Stomach (tissue), 9 donors: ENCODE measurements around the gene SORCS2. TPM values are rescaled to one million over a fixed set of nuclear protein-coding genes. Genes with fewer than 3 reads are reported as not detected.

Experiments used
- DNase-seq, 2 donors: peaks; one replicate each; pipeline versions ENCODE4 v3.0.0 to v3.0.0-alpha.2; 2013 to 2019
- H3K27ac ChIP-seq, 5 donors: fragments of 200-600 bp in 4 of 5; sonication (generic) in 4 of 5; one replicate each; pipeline ENCODE4 v1.5.1; 2013 to 2019; ENCODE audit warnings: mild to moderate bottlenecking in 1 of 5, moderate library complexity in 1 of 5
- H3K27me3 ChIP-seq, 3 donors: fragments of 200-600 bp; sonication (generic); one replicate each; pipeline ENCODE4 v1.5.1; 2017 to 2019; ENCODE audit warnings: mixed run types in 1 of 3
- H3K36me3 ChIP-seq, 4 donors: fragments of 200-600 bp; sonication (generic); 1 replicate in 3 of 4; 2 replicates in 1 of 4; pipeline ENCODE4 v1.5.1; 2016 to 2019
- H3K4me1 ChIP-seq, 4 donors: fragments of 200-600 bp; sonication (generic); one replicate each; pipeline ENCODE4 v1.5.1; 2016 to 2019
- H3K4me3 ChIP-seq, 4 donors: fragments of 200-600 bp; sonication (generic) in 3 of 4; one replicate each; pipeline ENCODE4 v1.5.1; 2016 to 2019; ENCODE audit warnings: mild to moderate bottlenecking in 1 of 4
- H3K9me3 ChIP-seq, 4 donors: fragments of 200-600 bp; sonication (generic); one replicate each; pipeline ENCODE4 v1.5.1; 2016 to 2019
- CTCF ChIP-seq, 7 experiments: fragments of 450-650 bp in 4 of 7; fragments of 200-600 bp in 3 of 7; sonication (generic) in 3 of 7; IDR thresholded peaks; one replicate each; pipeline ENCODE4 v1.5.1; 2016 to 2019; ENCODE audit warnings: antibody characterized with exemption in 7 of 7, control low read depth in 2 of 7, mild to moderate bottlenecking in 1 of 7
- EP300 ChIP-seq: sonication (generic); formaldehyde crosslinking; IDR thresholded peaks from one replicate; pipeline ENCODE4 v1.6.1; 2017; ENCODE audit warnings: antibody characterized with exemption
- POLR2A ChIP-seq, 4 donors: fragments of 450-650 bp; IDR thresholded peaks; one replicate each; pipeline ENCODE4 v1.6.1; 2016; ENCODE audit warnings: antibody characterized with exemption in 4 of 4, control low read depth in 2 of 4, mild to moderate bottlenecking in 1 of 4, moderate library complexity in 1 of 4
- POLR2AphosphoS5 ChIP-seq, 3 donors: sonication (generic); formaldehyde crosslinking; IDR thresholded peaks; one replicate each; pipeline ENCODE4 v1.6.1; 2016; ENCODE audit warnings: antibody characterized with exemption in 3 of 3
- WGBS, 5 donors: extraction: QIAGEN DNeasy Blood & Tissue Kit in 3 of 5; methylation state at CpG; one replicate each; pipeline versions ENCODE4 v1.1.5 to v1.1.7; 2013 to 2018; 5-methylcytosine and 5-hydroxymethylcytosine counted together
- intact Hi-C: fragments of 100-400 bp; cut with DNase I; formaldehyde crosslinking; loops from one replicate; pipeline ENCODE4 v1.15.1; 2023; ENCODE audit warnings: low total_unique reads
- polyA plus RNA-seq, 3 donors: library from polyadenylated mRNA; stranded (reverse); fragments of 200-250 nt; gene quantifications; one replicate each; pipeline ENCODE4 v1.2.3, GENCODE V29; 2013
- total RNA-seq, 5 donors: library from RNA; depleted of rRNA; stranded (reverse); fragments of >200 nt; gene quantifications; one replicate each; pipeline versions ENCODE4 v1.1.0 to v1.2.3, GENCODE V29; 2014 to 2016
- donor health status: healthy with polysubstance abuse.
- donor health status: Bipolar disorder and iron deficiency.
- donor health status: healthy.

SORCS2 gene
- total and polyA plus RNA-seq, 8 donors = under 0.01 to 13.0 (median 0.50) TPM; not detected in 1

GRCh38 chr4:7172946-7173345, 19.4 kb upstream of the SORCS2 start:
- 87 to 92% (median 89%) methylated on average over 12 to 13 of the region's 13 CpGs for WGBS, 5 donors
- H3K27ac ChIP-seq = no peak overlapping the region
- no peak overlapping the region for H3K4me3 ChIP-seq
- no peaks in the 10 kb centered on the region for H3K36me3 ChIP-seq
- no peaks in the 10 kb centered on the region for H3K27me3 ChIP-seq
- no peak for TF ChIP-seq CTCF (IDR thresholded peaks at IDR 0.05)
- TF ChIP-seq POLR2A (IDR thresholded peaks at IDR 0.05) = no peak
- no peaks in the 10 kb centered on the region for H3K9me3 ChIP-seq
- intact Hi-C loops = no loop called here
- no peaks in the 10 kb centered on the region for H3K4me1 ChIP-seq
- no peak for DNase-seq

- no peak for TF ChIP-seq POLR2A (IDR thresholded peaks at IDR 0.05)
- no peak for TF ChIP-seq POLR2AphosphoS5 (IDR thresholded peaks at IDR 0.05)
These were observed 18.4 kb upstream of the SORCS2 start for GRCh38 chr4:7173841-7174449.

DNA sequence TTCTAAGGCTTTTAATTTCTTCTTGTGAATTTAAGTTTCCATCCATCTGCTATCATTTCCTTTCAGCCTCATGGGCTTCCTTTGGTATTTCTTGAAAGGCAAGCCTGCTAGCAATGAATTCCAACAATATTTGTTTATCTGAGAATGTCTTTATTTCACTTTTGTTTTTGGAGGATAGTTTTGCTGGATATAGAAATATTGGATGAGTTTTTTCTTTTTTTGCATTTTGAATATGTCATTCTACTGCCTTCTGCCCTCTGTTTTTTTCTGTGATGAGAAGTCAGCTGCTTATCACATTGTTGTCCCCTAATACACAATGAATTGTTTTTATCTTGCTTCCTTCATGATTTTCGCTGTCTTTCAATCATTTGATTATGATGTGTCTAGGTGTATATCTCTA, 13.2 kb upstream of the SORCS2 start:
- no peak overlapping the region for H3K27ac ChIP-seq
- WGBS, 5 donors = 86 to 94% (median 92%) methylated on average over 1 of the region's 1 CpG
- no peaks in the 10 kb centered on the region for H3K27me3 ChIP-seq
- H3K9me3 ChIP-seq = peaks cover 5 to 16% (median 10%) of the 10 kb centered on the region in 4 donors
- no peaks in the 10 kb centered on the region for H3K4me1 ChIP-seq
- TF ChIP-seq EP300 (no peak), POLR2A (IDR thresholded peaks at IDR 0.05) (no peak), POLR2AphosphoS5 (IDR thresholded peaks at IDR 0.05) (no peak), CTCF (IDR thresholded peaks at IDR 0.05) (no peak)
- H3K4me3 ChIP-seq = no peak overlapping the region
- no peaks in the 10 kb centered on the region for H3K36me3 ChIP-seq
- no peak for DNase-seq
- intact Hi-C loops = no loop called here

More at GRCh38 chr4:7173841-7174449, 18.4 kb upstream of the SORCS2 start:
- H3K4me1 ChIP-seq = no peaks in the 10 kb centered on the region
- no peaks in the 10 kb centered on the region for H3K36me3 ChIP-seq
- intact Hi-C loops = no loop called here
- H3K27ac ChIP-seq = no peak overlapping the region
- 61 to 86% (median 72%) methylated on average over 9 of the region's 9 CpGs for WGBS, 5 donors
- no peaks in the 10 kb centered on the region for H3K27me3 ChIP-seq
- H3K4me3 ChIP-seq = no peak overlapping the region
- DNase-seq = no peak
- peaks cover 0 to 3% (median under 1%) of the 10 kb centered on the region in 4 donors for H3K9me3 ChIP-seq

DNA sequence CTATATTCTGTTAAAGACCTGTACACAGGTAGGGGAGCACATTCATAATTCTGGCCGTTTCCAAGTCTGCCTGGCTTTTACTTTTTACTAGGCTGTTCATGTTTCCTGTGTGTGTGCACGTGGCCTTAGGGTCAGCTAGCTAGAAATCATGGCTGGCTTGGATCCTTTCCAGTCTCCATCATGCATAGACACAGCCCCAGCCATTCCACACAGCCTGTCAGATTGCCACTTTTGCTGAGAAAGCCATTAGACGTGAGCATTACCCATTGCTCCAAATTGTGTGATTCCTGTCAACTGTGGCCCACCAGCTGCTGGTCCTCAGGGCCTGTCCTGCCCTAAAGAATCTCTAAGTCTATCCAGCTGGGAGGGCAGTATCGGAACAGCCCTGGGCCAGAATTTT, 11.4 kb upstream of the SORCS2 start:
- Histone ChIP-seq H3K4me1 (no peaks in the 10 kb centered on the region), H3K36me3 (no peaks in the 10 kb centered on the region), H3K4me3 (no peak overlapping the region), H3K9me3 (peaks cover 5 to 16% (median 10%) of the 10 kb centered on the region in 4 donors), H3K27me3 (peaks cover 0 to 6% (median 0%) of the 10 kb centered on the region in 3 donors), H3K27ac (no peak overlapping the region)
- intact Hi-C loops = no loop called here
- 58 to 72% (median 61%) methylated on average over 4 of the region's 4 CpGs for WGBS, 5 donors
- TF ChIP-seq POLR2AphosphoS5 (IDR thresholded peaks at IDR 0.05) (no peak), CTCF (IDR thresholded peaks at IDR 0.05) (no peak), EP300 (no peak), POLR2A (IDR thresholded peaks at IDR 0.05) (no peak)
- DNase-seq = peak in 1 of 2 donors; percentile 28

- H3K27ac ChIP-seq = no peak overlapping the region
- no peak for TF ChIP-seq CTCF (IDR thresholded peaks at IDR 0.05)
- no peak for TF ChIP-seq POLR2A (IDR thresholded peaks at IDR 0.05)
- TF ChIP-seq EP300 = no peak
- no peak for TF ChIP-seq POLR2AphosphoS5 (IDR thresholded peaks at IDR 0.05)
- no peaks in the 10 kb centered on the region for H3K36me3 ChIP-seq
- H3K4me1 ChIP-seq = no peaks in the 10 kb centered on the region
- H3K9me3 ChIP-seq = peaks cover 5 to 16% (median 10%) of the 10 kb centered on the region in 4 donors
- H3K27me3 ChIP-seq = peaks cover 0 to 18% (median 0%) of the 10 kb centered on the region in 3 donors
- intact Hi-C loops = no loop called here
- no peak for DNase-seq
- H3K4me3 ChIP-seq = no peak overlapping the region
- WGBS, 5 donors = 68 to 82% (median 74%) methylated on average over 3 of the region's 3 CpGs
These were observed 9.7 kb upstream of the SORCS2 start for GRCh38 chr4:7182616-7183015.
